Astrocyte (in vitro differentiated cells and primary cell): ENCODE measurements around the gene FRMD4A. TPM values are rescaled to one million over a fixed set of nuclear protein-coding genes. Genes with fewer than 3 reads are reported as not detected.

Source experiments
- DNase-seq: peaks from one replicate; pipeline ENCODE4 v3.0.0-alpha.2; 2010; ENCODE audit warnings: low read depth
- FAIRE-seq: peaks from 2 replicates; lab custom pipeline; 2011; peaks lifted over from hg19 to GRCh38; lab: Jason Lieb, UNC
- H2AFZ ChIP-seq: 2 replicates; pipeline ENCODE4 v1.6.0; 2012; ENCODE audit warnings: low read depth, low read length, inconsistent platforms
- H3K27ac ChIP-seq: 2 replicates; pipeline ENCODE4 v1.5.1; 2011; ENCODE audit warnings: low read depth, low read length, inconsistent platforms
- H3K27me3 ChIP-seq: 2 replicates; pipeline ENCODE4 v1.6.0; 2011; ENCODE audit warnings: low read length, inconsistent platforms; ENCODE audit not compliant: insufficient read depth
- H3K36me3 ChIP-seq: 2 replicates; pipeline ENCODE4 v1.5.1; 2011; ENCODE audit warnings: low read length, inconsistent platforms; ENCODE audit not compliant: insufficient read depth
- H3K4me1 ChIP-seq: 2 replicates; pipeline ENCODE4 v1.5.1; 2011; ENCODE audit warnings: low read length, inconsistent platforms; ENCODE audit not compliant: insufficient read depth
- H3K4me2 ChIP-seq: 2 replicates; pipeline ENCODE4 v1.6.0; 2012; ENCODE audit warnings: low read length, inconsistent platforms
- H3K4me3 ChIP-seq: 2 replicates; pipeline ENCODE4 v1.5.1; 2011; ENCODE audit warnings: low read depth, mild to moderate bottlenecking, low read length, inconsistent platforms; ENCODE audit not compliant: insufficient read depth
- H3K79me2 ChIP-seq: 2 replicates; pipeline ENCODE4 v1.6.0; 2012; ENCODE audit warnings: mild to moderate bottlenecking, low read length, inconsistent platforms; ENCODE audit not compliant: insufficient read depth
- H3K9ac ChIP-seq: 2 replicates; pipeline ENCODE4 v1.6.0; 2012; ENCODE audit warnings: mild to moderate bottlenecking, low read length, inconsistent platforms
- H3K9me3 ChIP-seq: 2 replicates; pipeline ENCODE4 v1.5.1; 2012; ENCODE audit warnings: low read depth, mild to moderate bottlenecking, low read length, inconsistent platforms; ENCODE audit not compliant: insufficient read depth
- H4K20me1 ChIP-seq: 2 replicates; pipeline ENCODE4 v1.6.0; 2012; ENCODE audit warnings: low read length, inconsistent platforms; ENCODE audit not compliant: insufficient read depth
- H3K27ac Mint-ChIP-seq: one replicate; pipeline ENCODE4 v1.8.0; 2021; ENCODE audit warnings: mild to moderate bottlenecking, mixed read lengths; ENCODE audit not compliant: unreplicated experiment
- H3K27me3 Mint-ChIP-seq: one replicate; pipeline ENCODE4 v1.8.0; 2021; ENCODE audit warnings: low read depth, mixed read lengths; ENCODE audit not compliant: unreplicated experiment
- H3K36me3 Mint-ChIP-seq: one replicate; pipeline ENCODE4 v1.8.0; 2021; ENCODE audit warnings: low read depth, mixed read lengths; ENCODE audit not compliant: unreplicated experiment
- H3K4me1 Mint-ChIP-seq: one replicate; pipeline ENCODE4 v1.8.0; 2021; ENCODE audit warnings: low read depth, mixed read lengths; ENCODE audit not compliant: unreplicated experiment
- H3K4me3 Mint-ChIP-seq: one replicate; pipeline ENCODE4 v1.8.0; 2021; ENCODE audit warnings: mild to moderate bottlenecking, moderate library complexity, mixed read lengths; ENCODE audit not compliant: unreplicated experiment
- H3K9me3 Mint-ChIP-seq: one replicate; pipeline ENCODE4 v1.8.0; 2021; ENCODE audit warnings: mild to moderate bottlenecking, mixed read lengths; ENCODE audit not compliant: unreplicated experiment
- CTCF ChIP-seq: IDR thresholded peaks from 2 replicates; pipeline ENCODE4 v1.5.1; 2011; ENCODE audit warnings: low read depth, mild to moderate bottlenecking, inconsistent platforms, low read length, moderate library complexity; ENCODE audit not compliant: insufficient read depth
- EZH2 ChIP-seq: IDR thresholded peaks from 2 replicates; pipeline ENCODE4 v1.6.1; 2012; ENCODE audit warnings: mild to moderate bottlenecking, low read length, inconsistent platforms; ENCODE audit not compliant: insufficient read depth
- total RNA-seq: library from RNA; stranded (reverse); gene quantifications from 2 replicates; pipeline ENCODE4 v1.2.1, GENCODE V29; 2021

The FRMD4A gene
- total RNA-seq, 1 donor from 2014 or later: 82.5 TPM

GRCh38 chr10:13943735-13944398 is 386.9 kb downstream of the FRMD4A start:
- Histone ChIP-seq H3K4me1 (peaks cover 17% of the 10 kb centered on the region), H4K20me1 (no peaks in the 10 kb centered on the region), H3K36me3 (no peaks in the 10 kb centered on the region), H3K79me2 (no peaks in the 10 kb centered on the region), H3K4me2 (no peak overlapping the region), H3K27me3 (no peaks in the 10 kb centered on the region), H2AFZ (no peak overlapping the region), H3K9me3 (no peaks in the 10 kb centered on the region), H3K27ac (no peak overlapping the region), H3K4me3 (no peak overlapping the region), H3K9ac (no peak overlapping the region)
- no peak overlapping the region for H3K27ac Mint-ChIP-seq
- H3K36me3 Mint-ChIP-seq: peaks cover 5% of the 10 kb centered on the region
- FAIRE-seq: peak; percentile 26
- peaks cover 7% of the 10 kb centered on the region for H3K4me1 Mint-ChIP-seq
- peaks cover 1% of the 10 kb centered on the region for H3K9me3 Mint-ChIP-seq
- H3K4me3 Mint-ChIP-seq: no peak overlapping the region
- no peak for TF ChIP-seq EZH2
- TF ChIP-seq CTCF: no peak
- no peaks in the 10 kb centered on the region for H3K27me3 Mint-ChIP-seq
- no peak for DNase-seq

GRCh38 chr10:13942035-13942434 is 388.7 kb downstream of the FRMD4A start:
- Histone ChIP-seq H3K9ac (no peak overlapping the region), H3K4me2 (no peak overlapping the region), H3K27me3 (no peaks in the 10 kb centered on the region), H3K4me1 (peaks cover 17% of the 10 kb centered on the region), H3K9me3 (no peaks in the 10 kb centered on the region), H2AFZ (no peak overlapping the region), H4K20me1 (no peaks in the 10 kb centered on the region), H3K36me3 (no peaks in the 10 kb centered on the region), H3K79me2 (no peaks in the 10 kb centered on the region), H3K27ac (no peak overlapping the region), H3K4me3 (no peak overlapping the region)
- Mint-ChIP-seq H3K27ac (no peak overlapping the region), H3K9me3 (peaks cover 1% of the 10 kb centered on the region), H3K27me3 (no peaks in the 10 kb centered on the region), H3K4me3 (no peak overlapping the region), H3K4me1 (peaks cover 7% of the 10 kb centered on the region), H3K36me3 (peaks cover 5% of the 10 kb centered on the region)
- no peak for TF ChIP-seq CTCF
- TF ChIP-seq EZH2: no peak
- FAIRE-seq: no peak
- no peak for DNase-seq

DNA sequence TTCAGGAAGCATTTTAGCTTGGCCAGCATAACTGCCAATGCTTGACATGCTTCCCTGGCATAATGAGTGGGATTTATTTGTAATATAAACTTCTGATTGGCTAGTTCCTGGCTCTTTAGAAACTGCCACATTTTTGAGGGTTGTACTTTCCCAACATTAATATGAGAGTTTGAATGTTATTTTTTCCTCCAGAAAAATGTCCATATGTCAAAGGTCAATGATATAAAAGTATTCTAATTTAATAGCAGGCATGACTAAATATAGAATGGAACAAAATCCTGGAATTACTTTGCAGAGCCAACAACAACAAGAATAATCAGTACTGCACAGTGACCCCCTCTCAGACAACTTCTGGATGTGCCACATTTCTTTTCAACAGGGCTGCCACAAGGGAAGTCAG is 391.3 kb downstream of the FRMD4A start:
- no peaks in the 10 kb centered on the region for H3K4me1 Mint-ChIP-seq
- H3K9me3 Mint-ChIP-seq: peaks cover 1% of the 10 kb centered on the region

More for the DNA sequence above, 391.3 kb downstream of the FRMD4A start:
- H3K27ac ChIP-seq: no peak overlapping the region
- no peaks in the 10 kb centered on the region for H3K79me2 ChIP-seq
- peak; percentile 70 for DNase-seq
- H4K20me1 ChIP-seq: no peaks in the 10 kb centered on the region
- TF ChIP-seq EZH2 (no peak), CTCF (no peak)
- no peak overlapping the region for H3K4me3 ChIP-seq
- peaks cover 11% of the 10 kb centered on the region for H3K4me1 ChIP-seq
- no peak overlapping the region for H3K4me2 ChIP-seq
- no peaks in the 10 kb centered on the region for H3K36me3 ChIP-seq
- no peak overlapping the region for H3K27ac Mint-ChIP-seq
- no peaks in the 10 kb centered on the region for H3K27me3 Mint-ChIP-seq
- no peak for FAIRE-seq
- H2AFZ ChIP-seq: no peak overlapping the region
- no peak overlapping the region for H3K4me3 Mint-ChIP-seq
- peaks cover 12% of the 10 kb centered on the region for H3K36me3 Mint-ChIP-seq
- H3K9ac ChIP-seq: no peak overlapping the region
- H3K27me3 ChIP-seq: no peaks in the 10 kb centered on the region
- no peaks in the 10 kb centered on the region for H3K9me3 ChIP-seq
